Activated CD4-positive, alpha-beta T cell treated with anti-CD3 and anti-CD28 coated beads, Interleukin-2, amount 10 ng/mL, durations not matched to agents 7 days and 5 days (primary cell): ENCODE measurements around the gene SORCS3. TPM values are rescaled to one million over a fixed set of nuclear protein-coding genes. Genes with fewer than 3 reads are reported as not detected.

Experiments
- CTCF ChIA-PET: fragments of 350-600 bp; sonication (Branson Sonifier 250); formaldehyde crosslinking; loops from one replicate; lab custom pipeline; 2021; ENCODE audit warnings: antibody characterized with exemption; lab: Charles Lee
- POLR2A ChIA-PET: fragments of 350-600 bp; sonication (Branson Sonifier 250); formaldehyde crosslinking; loops from one replicate; lab custom pipeline; 2021; ENCODE audit warnings: antibody characterized with exemption; lab: Charles Lee
- DNase-seq: peaks from one replicate; pipeline ENCODE4 v3.0.0-alpha.2; 2020
- H3K27ac Mint-ChIP-seq: one replicate; pipeline ENCODE4 v1.8.0; 2021; ENCODE audit warnings: mild to moderate bottlenecking, moderate library complexity, mixed read lengths
- H3K27me3 Mint-ChIP-seq: one replicate; pipeline ENCODE4 v1.8.0; 2021; ENCODE audit warnings: mixed read lengths
- H3K36me3 Mint-ChIP-seq: one replicate; pipeline ENCODE4 v1.8.0; 2021; ENCODE audit warnings: low read depth, mixed read lengths
- H3K4me1 Mint-ChIP-seq: one replicate; pipeline ENCODE4 v1.8.0; 2021; ENCODE audit warnings: mixed read lengths
- H3K4me3 Mint-ChIP-seq: one replicate; pipeline ENCODE4 v1.8.0; 2021; ENCODE audit warnings: mild to moderate bottlenecking, moderate library complexity, mixed read lengths
- H3K9me3 Mint-ChIP-seq: one replicate; pipeline ENCODE4 v1.8.0; 2021; ENCODE audit warnings: mixed read lengths
- total RNA-seq, 2 experiments: library from RNA; stranded (reverse); gene quantifications; one replicate each; pipeline ENCODE4 v1.2.3, GENCODE V29; 2021

SORCS3 gene
- total RNA-seq, 2 experiments from 2014 or later: 0.17 TPM; not detected in 1

GRCh38 chr10:104907521-104907920 is 266.4 kb downstream of the SORCS3 start:
- DNase-seq: no peak
- Mint-ChIP-seq H3K27ac (no peak overlapping the region), H3K9me3 (no peaks in the 10 kb centered on the region), H3K4me1 (no peaks in the 10 kb centered on the region), H3K4me3 (no peak overlapping the region), H3K27me3 (no peaks in the 10 kb centered on the region), H3K36me3 (no peaks in the 10 kb centered on the region)
- ChIA-PET CTCF (no interaction called here), POLR2A (no interaction called here)

GRCh38 chr10:104908581-104908980 is 267.5 kb downstream of the SORCS3 start:
- H3K9me3 Mint-ChIP-seq: no peaks in the 10 kb centered on the region
- no peak overlapping the region for H3K27ac Mint-ChIP-seq
- ChIA-PET CTCF (no interaction called here), POLR2A (no interaction called here)
- no peaks in the 10 kb centered on the region for H3K27me3 Mint-ChIP-seq
- H3K4me3 Mint-ChIP-seq: no peak overlapping the region
- no peaks in the 10 kb centered on the region for H3K36me3 Mint-ChIP-seq
- no peak for DNase-seq
- no peaks in the 10 kb centered on the region for H3K4me1 Mint-ChIP-seq

GRCh38 chr10:104910712-104911111 is 269.6 kb downstream of the SORCS3 start:
- Mint-ChIP-seq H3K27ac (no peak overlapping the region), H3K4me3 (no peak overlapping the region), H3K27me3 (no peaks in the 10 kb centered on the region), H3K36me3 (no peaks in the 10 kb centered on the region), H3K4me1 (no peaks in the 10 kb centered on the region), H3K9me3 (no peaks in the 10 kb centered on the region)
- POLR2A ChIA-PET: no interaction called here
- DNase-seq: no peak
- CTCF ChIA-PET: no interaction called here

- H3K9me3 Mint-ChIP-seq: no peaks in the 10 kb centered on the region
- POLR2A ChIA-PET: no interaction called here
- CTCF ChIA-PET: no interaction called here
Measured at GRCh38 chr10:104913390-104913789, 272.3 kb downstream of the SORCS3 start.

GRCh38 chr10:104920476-104920875 is 279.4 kb downstream of the SORCS3 start:
- Mint-ChIP-seq H3K27me3 (no peaks in the 10 kb centered on the region), H3K9me3 (no peaks in the 10 kb centered on the region), H3K27ac (no peak overlapping the region), H3K4me3 (no peak overlapping the region), H3K36me3 (no peaks in the 10 kb centered on the region), H3K4me1 (no peaks in the 10 kb centered on the region)
- ChIA-PET CTCF (no interaction called here), POLR2A (no interaction called here)
- no peak for DNase-seq

More at GRCh38 chr10:104913390-104913789, 272.3 kb downstream of the SORCS3 start:
- no peaks in the 10 kb centered on the region for H3K4me1 Mint-ChIP-seq
- no peaks in the 10 kb centered on the region for H3K36me3 Mint-ChIP-seq
- no peaks in the 10 kb centered on the region for H3K27me3 Mint-ChIP-seq
- no peak for DNase-seq
- H3K27ac Mint-ChIP-seq: no peak overlapping the region
- no peak overlapping the region for H3K4me3 Mint-ChIP-seq

GRCh38 chr10:104921763-104922162 is 280.7 kb downstream of the SORCS3 start:
- POLR2A ChIA-PET: no interaction called here
- H3K4me3 Mint-ChIP-seq: no peak overlapping the region
- DNase-seq: no peak
- no peaks in the 10 kb centered on the region for H3K9me3 Mint-ChIP-seq
- no peak overlapping the region for H3K27ac Mint-ChIP-seq
- H3K36me3 Mint-ChIP-seq: no peaks in the 10 kb centered on the region
- no peaks in the 10 kb centered on the region for H3K4me1 Mint-ChIP-seq
- no peaks in the 10 kb centered on the region for H3K27me3 Mint-ChIP-seq
- CTCF ChIA-PET: no interaction called here

- no peaks in the 10 kb centered on the region for H3K27me3 Mint-ChIP-seq
- H3K4me3 Mint-ChIP-seq: no peak overlapping the region
- ChIA-PET POLR2A (no interaction called here), CTCF (no interaction called here)
- H3K27ac Mint-ChIP-seq: peak overlapping the region; percentile 9
- no peaks in the 10 kb centered on the region for H3K9me3 Mint-ChIP-seq
- DNase-seq: no peak
- H3K4me1 Mint-ChIP-seq: no peaks in the 10 kb centered on the region
- no peaks in the 10 kb centered on the region for H3K36me3 Mint-ChIP-seq
Measured at GRCh38 chr10:104922810-104923209, 281.7 kb downstream of the SORCS3 start.

- ChIA-PET POLR2A (no interaction called here), CTCF (no interaction called here)
- no peaks in the 10 kb centered on the region for H3K4me1 Mint-ChIP-seq
- no peak overlapping the region for H3K4me3 Mint-ChIP-seq
- H3K36me3 Mint-ChIP-seq: no peaks in the 10 kb centered on the region
- H3K27ac Mint-ChIP-seq: no peak overlapping the region
- DNase-seq: no peak
- no peaks in the 10 kb centered on the region for H3K27me3 Mint-ChIP-seq
- no peaks in the 10 kb centered on the region for H3K9me3 Mint-ChIP-seq
Measured at GRCh38 chr10:104923501-104923900, 282.4 kb downstream of the SORCS3 start.

- POLR2A ChIA-PET: no interaction called here
- H3K4me1 Mint-ChIP-seq: no peaks in the 10 kb centered on the region
- H3K4me3 Mint-ChIP-seq: no peak overlapping the region
- CTCF ChIA-PET: interaction anchor here (0.6 kb wide), 1 partner anchor 1150 kb away, joined by 3 read pairs; no protein-coding TSS in a partner anchor
- no peaks in the 10 kb centered on the region for H3K36me3 Mint-ChIP-seq
- no peaks in the 10 kb centered on the region for H3K9me3 Mint-ChIP-seq
- no peak for DNase-seq
- no peak overlapping the region for H3K27ac Mint-ChIP-seq
- H3K27me3 Mint-ChIP-seq: no peaks in the 10 kb centered on the region
Measured at GRCh38 chr10:104924101-104924795, 283.2 kb downstream of the SORCS3 start.

- Mint-ChIP-seq H3K9me3 (no peaks in the 10 kb centered on the region), H3K4me1 (no peaks in the 10 kb centered on the region), H3K27me3 (no peaks in the 10 kb centered on the region), H3K4me3 (no peak overlapping the region), H3K27ac (no peak overlapping the region), H3K36me3 (no peaks in the 10 kb centered on the region)
- CTCF ChIA-PET: interaction anchor here (0.6 kb wide), 1 partner anchor 1149 kb away, joined by 3 read pairs; no protein-coding TSS in a partner anchor
- DNase-seq: peak; percentile 44
- POLR2A ChIA-PET: no interaction called here
Measured at GRCh38 chr10:104925232-104925851, 284.3 kb downstream of the SORCS3 start.

- Mint-ChIP-seq H3K9me3 (no peaks in the 10 kb centered on the region), H3K27ac (no peak overlapping the region), H3K36me3 (no peaks in the 10 kb centered on the region), H3K27me3 (no peaks in the 10 kb centered on the region), H3K4me1 (no peaks in the 10 kb centered on the region), H3K4me3 (no peak overlapping the region)
- CTCF ChIA-PET: no interaction called here
- DNase-seq: no peak
- POLR2A ChIA-PET: no interaction called here
Measured at GRCh38 chr10:104928734-104929133, 287.6 kb downstream of the SORCS3 start.

- Mint-ChIP-seq H3K27me3 (no peaks in the 10 kb centered on the region), H3K4me3 (no peak overlapping the region), H3K4me1 (peaks cover 16% of the 10 kb centered on the region), H3K36me3 (no peaks in the 10 kb centered on the region), H3K9me3 (no peaks in the 10 kb centered on the region), H3K27ac (no peak overlapping the region)
- CTCF ChIA-PET: no interaction called here
- DNase-seq: no peak
- POLR2A ChIA-PET: no interaction called here
Measured at GRCh38 chr10:104931612-104932134, 290.6 kb downstream of the SORCS3 start.

GRCh38 chr10:104935656-104936055 is 294.6 kb downstream of the SORCS3 start:
- DNase-seq: peak; percentile 28
- H3K36me3 Mint-ChIP-seq: no peaks in the 10 kb centered on the region

More at GRCh38 chr10:104935656-104936055, 294.6 kb downstream of the SORCS3 start:
- POLR2A ChIA-PET: no interaction called here
- Mint-ChIP-seq H3K4me1 (peaks cover 16% of the 10 kb centered on the region), H3K9me3 (no peaks in the 10 kb centered on the region), H3K4me3 (no peak overlapping the region), H3K27ac (no peak overlapping the region), H3K27me3 (no peaks in the 10 kb centered on the region)
- CTCF ChIA-PET: no interaction called here
